NOMO-1 (cell line): ENCODE data around the gene RANBP17.
"Not testable (repeated sequence)": the region's sequence is repeated elsewhere in the genome, so short reads cannot be mapped to it uniquely, and the experiment has no call there.

Source experiments
- DNase-seq, 2 experiments: peaks; one replicate each; lab custom pipeline; 2025; ENCODE audit not compliant: unreplicated experiment in 2 of 2; lab: John Stamatoyannopoulos, UW

Gene RANBP17

GRCh38 chr5:170865622-170866021 is 3.8 kb downstream of the RANBP17 start:
- no peak for DNase-seq

DNA sequence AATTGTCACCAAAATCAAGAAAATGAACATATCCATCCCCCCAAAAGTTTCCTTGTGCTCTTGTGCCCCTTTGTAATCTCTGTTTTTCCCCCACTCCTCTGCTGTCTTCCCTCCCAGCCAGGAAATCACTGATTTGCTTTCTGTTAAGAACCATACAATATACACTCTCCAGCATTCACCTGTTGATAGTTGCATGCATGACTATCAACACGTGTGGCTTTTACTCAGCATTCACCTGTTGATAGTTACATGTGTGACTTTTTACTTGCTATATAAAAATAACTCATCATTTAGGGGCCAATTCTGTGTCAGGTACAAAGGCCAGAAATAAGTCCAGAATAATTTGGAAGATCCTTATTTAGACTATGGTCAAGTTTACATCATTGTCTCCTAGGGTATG is 6.0 kb downstream of the RANBP17 start:
- DNase-seq, result no peak

DNA sequence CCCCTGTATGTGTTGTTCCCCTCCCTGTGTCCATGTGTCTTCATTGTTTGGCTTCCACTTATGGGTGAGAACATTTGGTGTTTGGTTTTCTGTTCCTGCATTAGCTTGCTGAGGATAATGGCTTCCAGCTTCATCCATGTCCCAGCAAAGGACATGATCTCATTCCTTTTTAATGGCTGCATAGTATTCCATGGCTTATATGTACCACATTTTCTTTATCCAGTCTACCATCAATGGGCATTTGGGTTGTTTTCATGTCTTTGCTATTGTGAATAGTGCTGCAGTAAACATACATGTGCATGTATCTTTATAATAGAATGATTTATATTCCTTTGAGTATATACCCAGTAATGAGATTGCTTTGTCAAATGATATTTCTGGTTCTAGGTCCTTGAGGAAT is 8.6 kb downstream of the RANBP17 start:
- DNase-seq, result not testable (repeated sequence)

GRCh38 chr5:170874017-170874416 is 12.2 kb downstream of the RANBP17 start:
- DNase-seq, result no peak

DNA sequence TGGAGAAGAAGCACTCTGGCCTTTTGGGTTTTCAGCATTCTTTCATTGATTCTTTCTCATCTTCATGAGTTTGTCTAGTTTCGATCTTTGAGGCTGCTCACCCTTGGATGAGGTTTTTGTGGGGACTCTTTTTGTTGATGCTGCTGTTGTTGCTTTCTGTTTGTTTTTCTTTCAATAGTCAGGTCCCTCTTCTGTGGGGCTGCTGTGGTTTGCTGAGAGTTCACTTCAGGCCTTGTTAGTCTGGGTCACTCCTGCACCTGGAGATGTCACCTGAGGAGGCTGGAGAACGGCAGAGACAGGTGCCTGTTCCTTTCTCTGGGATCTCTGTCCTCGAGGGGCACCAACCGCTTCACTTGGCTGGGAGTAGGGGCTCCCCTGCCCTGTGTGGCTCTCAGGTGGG is 14.0 kb downstream of the RANBP17 start:
- DNase-seq, result no peak

DNA sequence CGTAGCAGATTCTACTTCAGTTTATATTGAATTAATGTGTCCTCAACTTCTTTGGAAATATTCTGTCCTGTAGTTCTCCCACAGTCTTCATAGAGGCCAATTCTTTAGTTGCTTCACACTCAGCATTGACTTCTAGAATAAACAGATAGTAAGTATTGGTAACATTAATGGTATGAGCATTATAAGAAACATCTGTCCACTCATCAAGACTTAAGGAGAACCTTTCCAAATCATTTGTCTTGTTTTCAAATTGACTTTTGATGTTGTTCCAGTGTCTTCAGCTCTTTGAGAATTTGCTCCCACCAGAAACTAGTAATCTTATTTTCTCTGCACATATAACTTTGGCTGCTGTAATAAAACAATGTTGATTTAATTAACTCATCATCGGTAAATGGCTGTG is 18.3 kb downstream of the RANBP17 start:
- DNase-seq, result no peak

GRCh38 chr5:170882345-170882744 is 20.5 kb downstream of the RANBP17 start:
- no peak for DNase-seq

GRCh38 chr5:170885256-170885655 is 23.4 kb downstream of the RANBP17 start:
- DNase-seq, result no peak

DNA sequence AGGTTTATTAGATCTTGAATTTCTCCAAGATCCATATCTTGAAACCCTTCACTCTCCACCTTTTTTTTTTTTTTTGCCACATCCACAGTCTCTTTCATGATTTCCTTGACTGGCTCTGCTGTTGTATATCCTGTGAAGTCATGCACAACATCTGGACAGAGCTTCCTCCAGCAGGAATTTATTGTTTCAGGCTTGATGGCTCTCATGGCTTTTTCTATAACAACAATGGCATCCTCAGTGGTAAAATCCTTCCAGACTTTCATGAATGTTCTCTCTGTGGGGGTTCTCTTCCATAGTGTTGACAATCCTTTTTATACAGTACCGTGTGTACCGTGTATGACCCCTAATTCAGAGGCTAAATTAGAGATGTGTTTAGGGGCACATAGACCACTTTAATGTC is 24.0 kb downstream of the RANBP17 start:
- DNase-seq, result no peak

DNA sequence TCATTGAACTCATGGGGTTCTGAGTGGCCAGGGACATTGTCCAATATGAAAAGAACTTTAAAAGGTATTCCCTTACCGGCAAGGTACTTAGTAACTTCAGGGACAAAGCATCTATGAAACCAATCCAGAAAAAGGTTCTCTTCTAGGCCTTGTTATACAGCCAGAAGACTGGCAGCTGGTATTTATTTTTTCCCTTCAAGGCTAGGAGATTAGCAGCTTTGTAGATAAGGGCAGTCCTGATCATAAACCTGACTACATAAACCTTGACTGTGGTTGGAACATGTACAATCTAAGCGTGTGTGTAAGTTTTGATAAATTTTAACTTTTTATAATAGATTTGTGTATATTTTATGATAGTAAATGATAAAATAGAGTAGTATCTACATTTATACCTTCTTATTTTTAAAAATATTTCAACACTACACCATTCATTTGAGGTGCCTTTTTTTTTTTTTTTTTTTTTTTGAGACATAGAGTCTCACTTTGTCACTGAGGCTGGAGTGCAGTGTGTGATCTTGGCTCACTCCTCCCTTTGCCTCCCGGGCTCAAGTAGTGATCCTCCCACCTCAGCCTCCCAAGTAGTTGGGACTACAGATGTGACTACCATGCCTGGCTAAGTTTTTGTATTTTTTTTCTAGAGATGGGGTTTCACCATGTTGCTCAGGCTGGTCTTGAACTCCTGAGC is 24.5 kb downstream of the RANBP17 start:
- DNase-seq, result no peak

GRCh38 chr5:170892196-170892595 is 30.4 kb downstream of the RANBP17 start:
- DNase-seq, result no peak

- no peak for DNase-seq
Observed at GRCh38 chr5:170894665-170895064, 32.8 kb downstream of the RANBP17 start.

DNA sequence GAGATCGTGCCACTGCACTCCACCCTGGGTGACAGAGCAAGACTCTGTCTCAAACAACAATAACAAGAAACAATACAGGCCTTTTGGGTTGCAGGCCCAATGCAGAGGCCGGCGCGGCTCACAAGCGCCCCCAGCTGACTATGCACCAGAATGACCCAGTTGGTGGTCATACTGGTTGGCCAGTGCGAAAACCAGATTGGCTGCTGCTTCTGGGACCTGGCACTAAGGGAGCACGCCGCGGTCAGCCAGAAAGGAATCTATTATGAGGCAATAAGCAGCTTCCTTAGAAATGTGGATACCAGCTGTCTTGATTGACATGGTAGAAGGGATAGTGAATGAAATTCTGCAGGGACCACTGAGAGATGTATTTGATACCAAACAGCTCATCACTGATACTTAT is 35.0 kb downstream of the RANBP17 start:
- DNase-seq, result no peak

GRCh38 chr5:170903075-170903474 is 41.3 kb downstream of the RANBP17 start:
- no peak for DNase-seq

DNA sequence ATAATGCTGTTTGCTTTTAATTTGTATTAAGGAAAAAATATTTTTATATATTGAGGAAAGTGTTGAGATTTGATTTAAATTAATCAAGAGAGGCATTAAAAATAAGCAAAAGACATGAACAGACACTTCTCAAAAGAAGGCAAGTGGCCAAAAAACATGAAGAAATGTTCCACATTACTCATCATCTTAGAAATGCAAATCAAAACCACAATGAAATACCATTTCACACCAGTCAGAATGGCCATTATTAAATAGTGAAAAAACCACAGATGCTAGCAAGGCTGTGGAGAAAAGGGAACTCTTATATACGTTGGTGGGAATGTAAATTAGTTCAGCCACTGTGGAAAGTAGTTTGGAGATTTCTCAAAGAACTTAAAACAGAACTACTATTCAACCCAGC is 45.9 kb downstream of the RANBP17 start:
- peak in 1 of 2 experiments; percentile 3 for DNase-seq

DNA sequence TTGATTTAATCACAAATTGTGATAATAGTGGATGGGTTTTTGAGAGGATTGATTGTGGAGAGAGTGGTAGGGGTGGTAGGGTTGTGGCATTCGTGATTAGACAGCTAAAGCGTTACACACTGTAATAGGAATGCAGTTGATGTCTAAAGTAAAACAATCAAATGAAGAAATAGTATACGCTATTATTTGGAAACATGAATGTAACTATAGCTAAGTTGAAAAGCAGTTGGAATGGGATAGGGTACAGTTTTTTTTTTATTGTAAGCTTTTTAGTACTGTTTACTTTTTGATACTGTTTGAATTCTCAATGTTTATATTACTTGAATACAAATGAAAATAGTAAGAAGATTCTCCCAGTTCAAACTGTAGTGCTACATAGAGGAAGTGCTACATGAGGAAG is 51.8 kb downstream of the RANBP17 start:
- DNase-seq, result no peak

DNA sequence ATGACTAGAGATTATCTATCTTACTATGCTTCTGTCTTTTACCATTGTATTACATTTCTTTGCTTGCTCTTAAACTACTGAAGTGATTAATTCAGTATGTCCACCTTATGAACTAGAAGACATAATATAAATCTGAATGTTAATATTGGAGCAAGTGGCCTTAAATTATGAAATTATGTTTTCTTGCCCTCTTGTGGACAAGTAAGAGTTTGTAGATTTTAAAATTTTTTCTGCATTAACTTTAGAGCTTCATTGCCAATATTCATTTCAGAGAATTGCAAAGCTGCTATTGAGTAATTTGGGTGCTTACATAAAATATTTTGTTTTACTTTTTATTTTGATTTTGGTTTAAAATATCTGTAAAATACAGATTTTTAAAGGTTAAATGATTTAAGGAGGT is 55.3 kb downstream of the RANBP17 start:
- DNase-seq, result no peak

GRCh38 chr5:170920196-170920595 is 58.4 kb downstream of the RANBP17 start:
- DNase-seq, result no peak

DNA sequence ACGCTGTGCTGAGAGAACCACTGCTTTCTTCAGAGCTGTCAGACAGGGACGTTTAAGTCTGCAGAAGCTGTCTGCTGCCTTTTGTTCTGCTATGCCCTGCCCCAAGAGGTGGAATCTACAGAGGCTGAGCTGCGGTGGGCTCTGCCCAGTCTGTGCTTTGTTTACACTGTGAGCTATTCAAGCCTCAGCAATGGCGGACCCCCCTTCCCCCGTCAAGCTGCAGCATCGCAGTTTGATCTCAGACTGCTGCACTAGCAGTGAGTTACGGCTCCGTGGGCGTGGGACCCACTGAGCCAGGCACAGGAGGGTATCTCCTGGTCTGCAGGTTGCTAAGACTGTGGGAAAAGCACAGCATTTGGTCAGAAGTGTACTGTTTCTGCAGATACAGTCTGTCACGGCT is 60.5 kb downstream of the RANBP17 start:
- DNase-seq, result not testable (repeated sequence)

DNA sequence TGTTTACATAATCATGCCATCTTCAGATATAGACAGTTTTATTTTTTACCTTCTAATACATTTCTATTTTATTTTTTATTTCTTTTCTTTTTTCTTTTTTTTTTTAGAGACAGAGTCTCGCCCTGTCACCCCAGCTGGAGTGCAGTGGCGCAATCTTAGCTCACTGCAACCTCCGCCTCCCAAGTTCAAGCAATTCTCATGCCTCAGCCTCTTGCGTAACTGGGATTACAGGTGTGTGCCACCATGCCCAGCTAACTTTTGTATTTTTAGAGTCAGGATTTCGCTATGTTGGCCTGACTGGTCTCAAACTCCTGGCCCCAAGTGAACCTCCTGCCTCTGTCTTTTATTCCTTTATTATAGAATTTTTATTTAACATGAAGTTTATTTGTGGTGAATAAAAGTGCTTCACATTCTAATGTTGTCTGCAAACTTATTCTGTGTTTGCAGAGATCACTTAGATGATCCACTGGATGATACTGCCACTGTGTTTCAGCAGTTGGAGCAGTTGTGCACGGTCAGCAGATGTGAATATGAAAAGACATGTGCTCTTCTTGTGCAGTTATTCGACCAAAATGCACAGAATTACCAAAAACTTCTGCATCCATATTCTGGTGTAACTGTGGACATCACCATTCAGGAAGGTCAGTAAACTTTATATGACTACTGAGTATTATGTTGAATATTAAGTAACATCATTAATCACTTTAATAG is 62.2 kb downstream of the RANBP17 start:
- DNase-seq, result no peak

DNA sequence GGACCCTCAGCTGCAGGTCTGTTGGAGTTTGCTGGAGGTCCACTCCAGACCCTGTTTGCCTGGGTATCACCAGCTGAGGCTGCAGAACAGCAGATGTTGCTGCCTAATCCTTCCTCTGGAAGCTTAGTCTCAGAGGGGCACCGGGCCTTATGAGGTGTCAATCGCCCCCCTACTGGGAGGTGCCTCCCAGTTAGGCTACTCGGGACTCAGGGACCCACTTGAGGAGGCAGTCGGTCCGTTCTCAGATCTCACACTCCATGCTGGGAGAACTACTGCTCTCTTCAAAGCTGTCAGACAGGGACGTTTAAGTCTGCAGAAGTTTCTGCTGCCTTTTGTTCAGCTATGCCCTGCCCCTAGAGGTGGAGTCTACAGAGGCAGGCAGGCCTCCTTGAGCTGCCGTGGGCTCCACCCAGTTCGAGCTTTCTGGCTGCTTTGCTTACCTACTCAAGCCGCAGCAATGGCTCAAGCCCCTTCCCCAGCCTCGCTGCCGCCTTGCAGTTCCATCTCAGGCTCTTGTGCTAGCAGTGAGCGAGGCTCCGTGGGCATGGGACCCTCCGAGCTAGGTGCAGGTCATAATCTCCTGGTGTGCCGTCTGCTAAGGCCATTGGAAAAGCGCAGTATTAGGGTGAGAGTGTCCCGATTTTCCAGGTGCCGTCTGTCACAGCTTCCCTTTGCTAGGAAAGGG is 73.9 kb downstream of the RANBP17 start:
- not testable (repeated sequence) for DNase-seq

DNA sequence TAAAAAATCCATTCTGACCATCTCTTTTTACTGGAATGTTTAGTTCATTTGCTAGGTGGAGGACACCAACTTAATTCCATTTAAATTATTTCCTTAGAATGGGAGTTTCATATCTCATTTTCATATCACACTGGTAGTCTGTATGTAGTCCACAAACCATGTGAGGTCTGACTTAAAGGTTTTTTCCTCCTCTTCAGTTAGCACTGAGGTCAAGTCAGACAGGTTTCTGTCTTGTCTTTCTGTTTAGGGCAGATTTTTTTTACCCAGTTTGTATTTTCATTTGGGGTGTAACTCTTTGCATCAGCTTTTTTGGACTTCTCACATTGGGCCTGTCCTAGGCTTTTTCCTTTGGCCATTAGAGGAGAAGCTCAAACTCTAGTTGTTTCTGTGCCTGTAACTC is 75.3 kb downstream of the RANBP17 start:
- no peak for DNase-seq
